ENCODE measurements around the gene MNT.
A peak's percentile ranks its signal among the peaks of the same experiment; 100 is the strongest.

The MNT gene

GRCh38 chr17:2416010-2416734 lies 15.3 kb upstream of the MNT start:
- DNase-seq (ENCODE audit: low read depth in 2 of 2, low spot score in 1 of 2): peak; percentile 79 to 83

GRCh38 chr17:2415081-2415480 lies 14.2 kb upstream of the MNT start:
- no peak for DNase-seq (ENCODE audit: low read depth in 2 of 2, low spot score in 1 of 2)

GRCh38 chr17:2414446-2415064 lies 13.7 kb upstream of the MNT start:
- no peak for DNase-seq (ENCODE audit: low read depth in 2 of 2, low spot score in 1 of 2)

GRCh38 chr17:2412561-2413021 lies 11.7 kb upstream of the MNT start:
- DNase-seq (ENCODE audit: low read depth in 2 of 2, low spot score in 1 of 2): no peak

- no peak for DNase-seq (ENCODE audit: low read depth in 2 of 2, low spot score in 1 of 2)
Observed at GRCh38 chr17:2410951-2411350, 10.1 kb upstream of the MNT start.

GRCh38 chr17:2406903-2407790 lies 6.3 kb upstream of the MNT start:
- DNase-seq (ENCODE audit: low read depth in 2 of 2, low spot score in 1 of 2): no peak

- DNase-seq (ENCODE audit: low read depth in 2 of 2, low spot score in 1 of 2): no peak
Observed at GRCh38 chr17:2406271-2406902, 5.5 kb upstream of the MNT start.

- no peak for DNase-seq (ENCODE audit: low read depth in 2 of 2, low spot score in 1 of 2)
Observed at GRCh38 chr17:2405247-2405926, 4.5 kb upstream of the MNT start.

GRCh38 chr17:2403044-2403443 lies 2.2 kb upstream of the MNT start:
- no peak for DNase-seq (ENCODE audit: low read depth in 2 of 2, low spot score in 1 of 2)

- no peak for DNase-seq (ENCODE audit: low read depth in 2 of 2, low spot score in 1 of 2)
Observed at GRCh38 chr17:2402544-2402943, 1.7 kb upstream of the MNT start.

GRCh38 chr17:2401426-2402221 lies 764 bp upstream of the MNT start:
- DNase-seq (ENCODE audit: low read depth in 2 of 2, low spot score in 1 of 2): peak; percentile 98 to 99

- no peak for DNase-seq (ENCODE audit: low read depth in 2 of 2, low spot score in 1 of 2)
Observed at GRCh38 chr17:2400474-2400866, 390 bp downstream of the MNT start.

GRCh38 chr17:2399572-2400473 lies 1.0 kb downstream of the MNT start:
- DNase-seq (ENCODE audit: low read depth in 2 of 2, low spot score in 1 of 2): peak; percentile 70 to 76

GRCh38 chr17:2398655-2399571 lies 1.9 kb downstream of the MNT start:
- DNase-seq (ENCODE audit: low read depth in 2 of 2, low spot score in 1 of 2): no peak

GRCh38 chr17:2398182-2398581 lies 2.7 kb downstream of the MNT start:
- no peak for DNase-seq (ENCODE audit: low read depth in 2 of 2, low spot score in 1 of 2)

- DNase-seq (ENCODE audit: low read depth in 2 of 2, low spot score in 1 of 2): no peak
Observed at GRCh38 chr17:2397247-2398171, 3.4 kb downstream of the MNT start.

All from stimulated activated CD8-positive, alpha-beta memory T cell treated with anti-CD3 and anti-CD28 coated beads, Interleukin-4, amount 100 ng/mL, for 1 hour (primary cell).